GM21381 (cell line): ENCODE data around the gene SH3PXD2A.
"Not testable (repeated sequence)": the region's sequence is repeated elsewhere in the genome, so short reads cannot be mapped to it uniquely, and the experiment has no call there.

ENCODE experiments used
- ATAC-seq: cut with Tn5 transposase; IDR thresholded peaks from one replicate; pipeline ENCODE4 v1.9.1; 2021; ENCODE audit warnings: mild to moderate bottlenecking, moderate library complexity; ENCODE audit not compliant: unreplicated experiment

Gene SH3PXD2A

GRCh38 chr10:103610921-103611511 lies 244.4 kb downstream of the SH3PXD2A start:
- no peak for ATAC-seq

- no peak for ATAC-seq
These were observed 245.3 kb downstream of the SH3PXD2A start for GRCh38 chr10:103610083-103610472.

GRCh38 chr10:103609231-103610082 lies 245.9 kb downstream of the SH3PXD2A start:
- ATAC-seq: no peak

- ATAC-seq: not testable (repeated sequence)
These were observed 247.3 kb downstream of the SH3PXD2A start for GRCh38 chr10:103608056-103608455.

GRCh38 chr10:103607051-103607450 lies 248.3 kb downstream of the SH3PXD2A start:
- ATAC-seq: not testable (repeated sequence)

- ATAC-seq: not testable (repeated sequence)
These were observed 249.3 kb downstream of the SH3PXD2A start for GRCh38 chr10:103606097-103606438.

GRCh38 chr10:103605359-103606096 lies 249.8 kb downstream of the SH3PXD2A start:
- no peak for ATAC-seq

- ATAC-seq: no peak
These were observed 252.0 kb downstream of the SH3PXD2A start for GRCh38 chr10:103603382-103603781.

GRCh38 chr10:103602852-103603155 lies 252.6 kb downstream of the SH3PXD2A start:
- ATAC-seq: no peak

- no peak for ATAC-seq
These were observed 253.1 kb downstream of the SH3PXD2A start for GRCh38 chr10:103602028-103602851.

GRCh38 chr10:103600956-103601569 lies 254.3 kb downstream of the SH3PXD2A start:
- no peak for ATAC-seq

GRCh38 chr10:103600325-103600724 lies 255.1 kb downstream of the SH3PXD2A start:
- no peak for ATAC-seq

- ATAC-seq: no peak
These were observed 255.5 kb downstream of the SH3PXD2A start for GRCh38 chr10:103599907-103600306.

- no peak for ATAC-seq
These were observed 256.2 kb downstream of the SH3PXD2A start for GRCh38 chr10:103599211-103599610.

GRCh38 chr10:103598654-103599115 lies 256.7 kb downstream of the SH3PXD2A start:
- no peak for ATAC-seq

GRCh38 chr10:103597003-103597402 lies 258.4 kb downstream of the SH3PXD2A start:
- no peak for ATAC-seq

- ATAC-seq: no peak
These were observed 259.2 kb downstream of the SH3PXD2A start for GRCh38 chr10:103595933-103596726.

- no peak for ATAC-seq
These were observed 262.3 kb downstream of the SH3PXD2A start for GRCh38 chr10:103593022-103593570.
